H9 (cell line): ENCODE data around the gene LIPC. TPM values are rescaled to one million over a fixed set of nuclear protein-coding genes. Genes with fewer than 3 reads are reported as not detected.

Experiments
- DNase-seq: peaks from one replicate; pipeline ENCODE4 v3.0.0-alpha.2; 2017
- H2AFZ ChIP-seq: one replicate; pipeline ENCODE4 v1.6.1; 2013; ENCODE audit warnings: mild to moderate bottlenecking, low read length, control low read depth, moderate library complexity
- H2AK5ac ChIP-seq: 2 replicates; pipeline ENCODE4 v1.6.1; 2013; ENCODE audit warnings: low read length, control low read depth, mixed read lengths; ENCODE audit not compliant: insufficient read length
- H2BK120ac ChIP-seq: one replicate; pipeline ENCODE4 v1.6.1; 2013; ENCODE audit warnings: low read depth, mild to moderate bottlenecking, low read length, control low read depth, inconsistent platforms; ENCODE audit not compliant: poor library complexity, severe bottlenecking
- H2BK12ac ChIP-seq: 2 replicates; pipeline ENCODE4 v1.6.1; 2013; ENCODE audit warnings: low read length, control low read depth, mixed read lengths, low read depth; ENCODE audit not compliant: insufficient read length
- H2BK15ac ChIP-seq: 2 replicates; pipeline ENCODE4 v1.6.1; 2013; ENCODE audit warnings: low read depth, low read length, control low read depth
- H2BK20ac ChIP-seq: one replicate; pipeline ENCODE4 v1.6.1; 2013; ENCODE audit warnings: low read depth, mild to moderate bottlenecking, low read length, control low read depth, inconsistent platforms; ENCODE audit not compliant: poor library complexity, severe bottlenecking
- H2BK5ac ChIP-seq: 2 replicates; pipeline ENCODE4 v1.6.1; 2013; ENCODE audit warnings: low read length, control low read depth, mixed read lengths; ENCODE audit not compliant: insufficient read length
- H3K14ac ChIP-seq: 2 replicates; pipeline ENCODE4 v1.6.1; 2013; ENCODE audit warnings: low read length, control low read depth; ENCODE audit not compliant: insufficient read depth
- H3K18ac ChIP-seq: 2 replicates; pipeline ENCODE4 v1.6.1; 2013; ENCODE audit warnings: low read depth, mild to moderate bottlenecking, mixed read lengths, low read length, control low read depth; ENCODE audit not compliant: insufficient read length
- H3K23ac ChIP-seq: 2 replicates; pipeline ENCODE4 v1.6.1; 2013; ENCODE audit warnings: low read length, control low read depth, mixed read lengths, low read depth; ENCODE audit not compliant: insufficient read length
- H3K23me2 ChIP-seq: 2 replicates; pipeline ENCODE4 v1.6.1; 2013; ENCODE audit warnings: low read depth, mild to moderate bottlenecking, mixed read lengths, low read length, control low read depth; ENCODE audit not compliant: insufficient read length, poor library complexity, severe bottlenecking
- H3K27ac ChIP-seq: 2 replicates; pipeline ENCODE4 v1.5.1; 2013; ENCODE audit warnings: low read length, control low read depth, mixed read lengths, low read depth; ENCODE audit not compliant: insufficient read length
- H3K27me3 ChIP-seq: 2 replicates; pipeline ENCODE4 v1.6.1; 2013; ENCODE audit warnings: low read length, control low read depth, inconsistent platforms; ENCODE audit not compliant: insufficient read depth
- H3K4ac ChIP-seq: 2 replicates; pipeline ENCODE4 v1.6.1; 2013; ENCODE audit warnings: low read depth, mild to moderate bottlenecking, control low read depth, inconsistent platforms, low read length, moderate library complexity
- H3K4me1 ChIP-seq: 2 replicates; pipeline ENCODE4 v1.6.1; 2013; ENCODE audit warnings: low read length, control low read depth, inconsistent platforms; ENCODE audit not compliant: insufficient read depth
- H3K4me2 ChIP-seq: 2 replicates; pipeline ENCODE4 v1.6.1; 2013; ENCODE audit warnings: low read length, control low read depth, mixed read lengths; ENCODE audit not compliant: insufficient read length, insufficient read depth
- H3K56ac ChIP-seq: 2 replicates; pipeline ENCODE4 v1.6.1; 2013; ENCODE audit warnings: low read depth, mild to moderate bottlenecking, mixed read lengths, low read length, control low read depth; ENCODE audit not compliant: insufficient read length
- H3K79me1 ChIP-seq: 2 replicates; pipeline ENCODE4 v1.6.1; 2013; ENCODE audit warnings: low read depth, mild to moderate bottlenecking, moderate library complexity, low read length, control low read depth, inconsistent platforms; ENCODE audit not compliant: insufficient read depth, poor library complexity, severe bottlenecking
- H3K79me2 ChIP-seq: 2 replicates; pipeline ENCODE4 v1.6.1; 2013; ENCODE audit warnings: low read length, control low read depth, inconsistent platforms; ENCODE audit not compliant: insufficient read depth
- H3K9ac ChIP-seq: 2 replicates; pipeline ENCODE4 v1.6.1; 2013; ENCODE audit warnings: low read length, control low read depth, mixed read lengths; ENCODE audit not compliant: insufficient read length; ENCODE audit errors: extremely low read depth
- H3K9me3 ChIP-seq: one replicate; pipeline ENCODE4 v1.6.1; 2013; ENCODE audit warnings: low read depth, low read length, inconsistent platforms; ENCODE audit not compliant: control insufficient read depth
- H3T11ph ChIP-seq: one replicate; pipeline ENCODE4 v1.6.1; 2013; ENCODE audit warnings: mild to moderate bottlenecking, low read length, control low read depth, inconsistent platforms
- H4K20me1 ChIP-seq: one replicate; pipeline ENCODE4 v1.6.1; 2013; ENCODE audit not compliant: control insufficient read depth, insufficient read length, insufficient read depth
- H4K5ac ChIP-seq: 2 replicates; pipeline ENCODE4 v1.6.1; 2013; ENCODE audit warnings: low read depth, mild to moderate bottlenecking, mixed read lengths, low read length, control low read depth; ENCODE audit not compliant: insufficient read length
- H4K8ac ChIP-seq: replicated peaks from 2 replicates; pipeline ENCODE4 v1.6.1; 2013; ENCODE audit warnings: low read length, control low read depth, mixed read lengths, low read depth; ENCODE audit not compliant: insufficient read length
- H4K91ac ChIP-seq: 2 replicates; pipeline ENCODE4 v1.6.1; 2013; ENCODE audit warnings: low read depth, mild to moderate bottlenecking, moderate library complexity, mixed read lengths, low read length, control low read depth; ENCODE audit not compliant: insufficient read length
- H3K27ac Mint-ChIP-seq, 3 experiments: 2 replicates in 2 of 3; 3 replicates in 1 of 3; pipeline ENCODE4 v1.8.0; 2020 to 2021; ENCODE audit warnings: mixed read lengths in 3 of 3, mild to moderate bottlenecking in 1 of 3, moderate library complexity in 1 of 3
- H3K27me3 Mint-ChIP-seq: 2 replicates; pipeline ENCODE4 v1.8.0; 2021; ENCODE audit warnings: low read depth, mild to moderate bottlenecking, moderate library complexity, mixed read lengths
- H3K36me3 Mint-ChIP-seq, 3 experiments: 2 replicates in 2 of 3; 3 replicates in 1 of 3; pipeline ENCODE4 v1.8.0; 2020 to 2021; ENCODE audit warnings: low read depth in 3 of 3, mixed read lengths in 3 of 3; ENCODE audit not compliant: insufficient read depth in 1 of 3
- H3K4me1 Mint-ChIP-seq, 2 experiments: 2 replicates each; pipeline ENCODE4 v1.8.0; 2020; ENCODE audit warnings: mixed read lengths in 2 of 2
- H3K4me3 Mint-ChIP-seq, 2 experiments: 2 replicates in 1 of 2; 3 replicates in 1 of 2; pipeline ENCODE4 v1.8.0; 2020 to 2021; ENCODE audit warnings: mild to moderate bottlenecking in 2 of 2, mixed read lengths in 2 of 2, moderate library complexity in 1 of 2
- H3K9me3 Mint-ChIP-seq, 2 experiments: 2 replicates in 1 of 2; 3 replicates in 1 of 2; pipeline ENCODE4 v1.8.0; 2020; ENCODE audit warnings: mild to moderate bottlenecking in 2 of 2, mixed read lengths in 2 of 2, moderate library complexity in 1 of 2
- CTCF ChIP-seq: fragments of 200-600 bp; sonication (generic); conservative IDR thresholded peaks from 3 replicates; pipeline ENCODE4 v1.8.0; 2021; ENCODE audit warnings: antibody characterized with exemption, mild to moderate bottlenecking
- WGBS: extraction: QIAGEN DNeasy Blood & Tissue Kit; methylation state at CpG from one replicate; pipeline ENCODE4 v1.1.7; 2013; ENCODE audit warnings: missing lambda C conversion rate, low lambda C conversion rate, mixed read lengths; ENCODE audit not compliant: insufficient read length; ENCODE audit errors: extremely low coverage; 5-methylcytosine and 5-hydroxymethylcytosine counted together
- total RNA-seq: library from RNA; stranded (reverse); gene quantifications from 2 replicates; pipeline ENCODE4 v1.2.1, GENCODE V29; 2021

Gene LIPC
- total RNA-seq, 1 experiment from 2014 or later: not detected

- no peak overlapping the region for H2AFZ ChIP-seq
- no peaks in the 10 kb centered on the region for H3K36me3 Mint-ChIP-seq
- no peak for DNase-seq
- H3T11ph ChIP-seq: no peak overlapping the region
- no peaks in the 10 kb centered on the region for H3K79me2 ChIP-seq
- no peak overlapping the region for H3K4ac ChIP-seq
- peaks cover 3% of the 10 kb centered on the region for H3K27me3 Mint-ChIP-seq
- H3K9me3 Mint-ChIP-seq: no peaks in the 10 kb centered on the region
- no peak overlapping the region for H4K91ac ChIP-seq
- H2BK15ac ChIP-seq: no peak overlapping the region
- no CpG with 5 or more reads among the region's 5 CpGs for WGBS
- no peak overlapping the region for H2BK5ac ChIP-seq
- no peak overlapping the region for H3K18ac ChIP-seq
- H3K14ac ChIP-seq: no peak overlapping the region
- no peak for TF ChIP-seq CTCF
- no peaks in the 10 kb centered on the region for H3K9me3 ChIP-seq
- no peak overlapping the region for H3K27ac ChIP-seq
- H2BK120ac ChIP-seq: no peak overlapping the region
- no peaks in the 10 kb centered on the region for H3K23me2 ChIP-seq
- H3K4me2 ChIP-seq: no peak overlapping the region
- no peak overlapping the region for H2AK5ac ChIP-seq
- no peak overlapping the region for H2BK20ac ChIP-seq
- peak overlapping the region in 1 of 3 experiments; percentile 63; a peak in 2 of 7 replicates for H3K27ac Mint-ChIP-seq
- H3K27me3 ChIP-seq: no peaks in the 10 kb centered on the region
- no peaks in the 10 kb centered on the region for H3K4me1 ChIP-seq
- no peak overlapping the region for H2BK12ac ChIP-seq
- no peaks in the 10 kb centered on the region for H4K20me1 ChIP-seq
- H3K4me3 Mint-ChIP-seq: no peak overlapping the region
- H4K8ac ChIP-seq: no peak overlapping the region
- no peak overlapping the region for H3K9ac ChIP-seq
- H3K4me1 Mint-ChIP-seq: peaks cover 15% of the 10 kb centered on the region in 2 experiments
- H3K23ac ChIP-seq: no peak overlapping the region
- H3K56ac ChIP-seq: no peak overlapping the region
- H4K5ac ChIP-seq: no peak overlapping the region
- H3K79me1 ChIP-seq: no peaks in the 10 kb centered on the region
Observed at GRCh38 chr15:58544756-58545155, 113.0 kb downstream of the LIPC start.
